ENCODE measurements around the gene HSD17B11.
A peak's percentile ranks its signal among the peaks of the same experiment; 100 is the strongest.

Gene HSD17B11

GRCh38 chr4:87375719-87376291 lies 15.2 kb downstream of the HSD17B11 start:
- Mint-ChIP-seq H3K27ac (peak overlapping the region in 1 of 3 experiments; percentile 30), H3K9me3 (no peaks in the 10 kb centered on the region), H3K4me3 (no peak overlapping the region), H3K27me3 (ENCODE audit: low read depth) (no peaks in the 10 kb centered on the region), H3K36me3 (ENCODE audit: low read depth) (peaks cover 24% of the 10 kb centered on the region), H3K4me1 (no peaks in the 10 kb centered on the region)
- TF ChIP-seq CTCF (IDR thresholded peaks at IDR 0.05; ENCODE audit: unreplicated experiment in 3 of 3): peak; percentile 43 to 67 (median 61)

GRCh38 chr4:87370068-87370467 lies 20.9 kb downstream of the HSD17B11 start:
- no peak for TF ChIP-seq CTCF (IDR thresholded peaks at IDR 0.05; ENCODE audit: unreplicated experiment in 3 of 3)
- H3K9me3 Mint-ChIP-seq: peaks cover 2% of the 10 kb centered on the region
- no peak overlapping the region for H3K4me3 Mint-ChIP-seq
- H3K27ac Mint-ChIP-seq: no peak overlapping the region
- peaks cover 64% of the 10 kb centered on the region for H3K36me3 Mint-ChIP-seq (ENCODE audit: low read depth)
- H3K27me3 Mint-ChIP-seq (ENCODE audit: low read depth): no peaks in the 10 kb centered on the region
- no peaks in the 10 kb centered on the region for H3K4me1 Mint-ChIP-seq

- TF ChIP-seq CTCF (IDR thresholded peaks at IDR 0.05; ENCODE audit: unreplicated experiment in 3 of 3): no peak
- Mint-ChIP-seq H3K27me3 (ENCODE audit: low read depth) (no peaks in the 10 kb centered on the region), H3K27ac (no peak overlapping the region), H3K36me3 (ENCODE audit: low read depth) (peaks cover 75% of the 10 kb centered on the region), H3K9me3 (peaks cover 2% of the 10 kb centered on the region), H3K4me3 (no peak overlapping the region), H3K4me1 (no peaks in the 10 kb centered on the region)
These were observed 24.3 kb downstream of the HSD17B11 start for GRCh38 chr4:87366521-87367162.

GRCh38 chr4:87365348-87365747 lies 25.6 kb downstream of the HSD17B11 start:
- Mint-ChIP-seq H3K27ac (no peak overlapping the region), H3K4me1 (no peaks in the 10 kb centered on the region)
- TF ChIP-seq CTCF (IDR thresholded peaks at IDR 0.05; ENCODE audit: unreplicated experiment in 3 of 3): no peak

GRCh38 chr4:87363552-87363951 lies 27.4 kb downstream of the HSD17B11 start:
- Mint-ChIP-seq H3K27me3 (ENCODE audit: low read depth) (no peaks in the 10 kb centered on the region), H3K9me3 (peaks cover 2% of the 10 kb centered on the region), H3K4me1 (no peaks in the 10 kb centered on the region), H3K27ac (no peak overlapping the region), H3K4me3 (no peak overlapping the region), H3K36me3 (ENCODE audit: low read depth) (peaks cover 63% of the 10 kb centered on the region)
- TF ChIP-seq CTCF (IDR thresholded peaks at IDR 0.05; ENCODE audit: unreplicated experiment in 3 of 3): no peak

More at GRCh38 chr4:87365348-87365747, 25.6 kb downstream of the HSD17B11 start:
- no peaks in the 10 kb centered on the region for H3K27me3 Mint-ChIP-seq (ENCODE audit: low read depth)
- H3K36me3 Mint-ChIP-seq (ENCODE audit: low read depth): peaks cover 71% of the 10 kb centered on the region
- peaks cover 2% of the 10 kb centered on the region for H3K9me3 Mint-ChIP-seq
- no peak overlapping the region for H3K4me3 Mint-ChIP-seq

Measured in nephron (organoid).